Breast epithelium (tissue), 4 donors: ENCODE measurements around the gene TMEM106C. TPM values are rescaled to one million over a fixed set of nuclear protein-coding genes. Genes with fewer than 3 reads are reported as not detected.

ENCODE experiments used
- DNase-seq, 2 donors: peaks; one replicate each; pipeline ENCODE4 v3.0.0-alpha.2; 2019; ENCODE audit warnings: low spot score in 2 of 2
- H3K27ac ChIP-seq, 2 donors: fragments of 200-600 bp; sonication (generic) in 1 of 2; one replicate each; pipeline ENCODE4 v1.5.1; 2016 to 2019; ENCODE audit warnings: mild to moderate bottlenecking in 1 of 2
- H3K27me3 ChIP-seq, 2 donors: fragments of 200-600 bp; sonication (generic) in 1 of 2; one replicate each; pipeline versions ENCODE4 v1.5.1 to v1.6.0; 2017 to 2019; ENCODE audit warnings: control low read depth in 1 of 2, mild to moderate bottlenecking in 1 of 2
- H3K36me3 ChIP-seq: fragments of 200-600 bp; one replicate; pipeline ENCODE4 v1.5.1; 2019
- H3K4me1 ChIP-seq, 2 donors: fragments of 200-600 bp; sonication (generic); one replicate each; pipeline ENCODE4 v1.5.1; 2016 to 2019; ENCODE audit warnings: control low read depth in 1 of 2
- H3K4me3 ChIP-seq, 3 donors: fragments of 200-600 bp; sonication (generic); 1 replicate in 2 of 3; 2 replicates in 1 of 3; pipeline ENCODE4 v1.5.1; 2016 to 2019; ENCODE audit warnings: mild to moderate bottlenecking in 3 of 3, moderate library complexity in 2 of 3
- H3K9me3 ChIP-seq, 2 donors: fragments of 200-600 bp; sonication (generic) in 1 of 2; one replicate each; pipeline ENCODE4 v1.5.1; 2016 to 2019; ENCODE audit warnings: control low read depth in 1 of 2
- CTCF ChIP-seq, 3 donors: fragments of 450-650 bp; IDR thresholded peaks; one replicate each; pipeline ENCODE4 v1.5.1; 2016 to 2017; ENCODE audit warnings: antibody characterized with exemption in 3 of 3, mild to moderate bottlenecking in 3 of 3, moderate library complexity in 3 of 3
- POLR2A ChIP-seq: fragments of 450-650 bp; IDR thresholded peaks from one replicate; pipeline ENCODE4 v1.6.1; 2016; ENCODE audit warnings: antibody characterized with exemption, mild to moderate bottlenecking, moderate library complexity
- POLR2AphosphoS5 ChIP-seq, 3 donors: sonication (generic); formaldehyde crosslinking; IDR thresholded peaks; one replicate each; pipeline ENCODE4 v1.6.1; 2017; ENCODE audit warnings: antibody characterized with exemption in 3 of 3
- intact Hi-C: fragments of 100-400 bp; cut with DNase I; formaldehyde crosslinking; loops from one replicate; pipeline ENCODE4 v1.15.1; 2023; ENCODE audit warnings: low total_unique reads
- total RNA-seq, 3 donors: library from RNA; depleted of rRNA; stranded (reverse); fragments of >200 nt; gene quantifications; one replicate each; pipeline ENCODE4 v1.1.0, GENCODE V29; 2016

Gene TMEM106C
- total RNA-seq, 3 donors from 2014 or later: 35.2 to 131 (median 73.4) TPM

GRCh38 chr12:48017496-48017895 is 54.1 kb downstream of the TMEM106C start:
- Histone ChIP-seq H3K9me3 (no peaks in the 10 kb centered on the region), H3K36me3 (no peaks in the 10 kb centered on the region), H3K4me1 (no peaks in the 10 kb centered on the region), H3K27me3 (no peaks in the 10 kb centered on the region), H3K4me3 (no peak overlapping the region), H3K27ac (no peak overlapping the region)
- intact Hi-C loops: no loop called here
- no peak for DNase-seq
- TF ChIP-seq POLR2A: no peak

- no peak overlapping the region for H3K27ac ChIP-seq
- H3K4me3 ChIP-seq: no peak overlapping the region
- H3K27me3 ChIP-seq: no peaks in the 10 kb centered on the region
- no peaks in the 10 kb centered on the region for H3K9me3 ChIP-seq
- H3K4me1 ChIP-seq: no peaks in the 10 kb centered on the region
- TF ChIP-seq CTCF (IDR thresholded peaks at IDR 0.05) (no peak), POLR2A (no peak), POLR2AphosphoS5 (IDR thresholded peaks at IDR 0.05) (no peak)
- H3K36me3 ChIP-seq: no peaks in the 10 kb centered on the region
- no peak for DNase-seq
- intact Hi-C loops: no loop called here
These were observed 54.7 kb downstream of the TMEM106C start for GRCh38 chr12:48017921-48018617.

Other genes starting within 250 kb of the TMEM106C start
- 1 to 10 TPM in 2 of 3 donors, under 1 TPM in 1; 0.98 to 1.4 (median 1.0) TPM for gene ENDOU, start 238.1 kb upstream of the TMEM106C start, total RNA-seq
- 10 to 100 TPM; 40.6 to 87.8 (median 60.3) TPM for gene RAPGEF3, start 204.7 kb upstream of the TMEM106C start, total RNA-seq
- 10 to 100 TPM; 27.5 to 51.5 (median 30.6) TPM for gene SLC48A1, start 190.4 kb upstream of the TMEM106C start, total RNA-seq
- 10 to 100 TPM; 37.6 to 77.0 (median 44.9) TPM for gene HDAC7, start 143.7 kb upstream of the TMEM106C start, total RNA-seq
- 10 to 100 TPM in 2 of 3 donors, 1 to 10 TPM in 1; 1.6 to 41.7 (median 16.1) TPM for gene VDR, start 58.6 kb upstream of the TMEM106C start, total RNA-seq
- 1 to 10 TPM in 2 of 3 donors, not detected in 1; 1.6 to 3.2 TPM for gene COL2A1, start 40.9 kb downstream of the TMEM106C start, total RNA-seq
- 10 to 100 TPM; 14.4 to 36.1 (median 30.2) TPM for gene SENP1, start 142.5 kb downstream of the TMEM106C start, total RNA-seq
- 10 to 100 TPM; 19.0 to 40.0 (median 31.8) TPM for gene PFKM, start 155.8 kb downstream of the TMEM106C start, total RNA-seq
- 10 to 100 TPM; 20.6 to 37.2 (median 30.6) TPM for gene ASB8, start 193.9 kb downstream of the TMEM106C start, total RNA-seq
- gene CCDC184, start 220.0 kb downstream of the TMEM106C start, total RNA-seq: 1 to 10 TPM in 1 of 3 donors, under 1 TPM in 2; 0.44 to 2.0 (median 0.48) TPM
- not detected for gene OR10AD1, start 239.7 kb downstream of the TMEM106C start, total RNA-seq